GM12873 (cell line): ENCODE results near the gene NXPH1.

Experiments used
- TF ChIP-seq, protein P1 (sequence below): IDR thresholded peaks from 2 replicates; pipeline ENCODE4 v1.5.1; 2012; ENCODE audit warnings: low read depth, mild to moderate bottlenecking, moderate library complexity, low read length, control low read depth; ENCODE audit not compliant: insufficient read depth; ENCODE audit errors: missing control alignments

Gene NXPH1

DNA sequence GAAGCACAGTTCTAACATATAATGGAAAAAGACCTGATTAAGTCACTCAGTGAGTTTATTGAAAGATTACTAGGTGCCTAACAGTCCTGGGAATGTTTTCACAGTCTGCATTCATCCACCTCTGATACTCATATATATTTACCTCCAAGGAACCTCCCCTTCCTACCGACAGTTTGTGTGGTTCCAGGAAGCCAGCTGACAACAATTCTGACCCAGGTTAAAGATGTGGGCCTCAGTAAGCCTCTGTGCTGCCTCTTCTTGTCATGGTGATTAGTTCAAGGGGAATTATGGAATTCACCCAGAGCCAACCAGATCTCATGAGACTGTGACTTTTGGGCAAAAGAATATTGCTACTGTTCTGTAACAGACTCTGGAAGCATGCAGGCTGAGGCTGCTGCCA, 186.8 kb downstream of the NXPH1 start:
- TF ChIP-seq, protein P1, sequence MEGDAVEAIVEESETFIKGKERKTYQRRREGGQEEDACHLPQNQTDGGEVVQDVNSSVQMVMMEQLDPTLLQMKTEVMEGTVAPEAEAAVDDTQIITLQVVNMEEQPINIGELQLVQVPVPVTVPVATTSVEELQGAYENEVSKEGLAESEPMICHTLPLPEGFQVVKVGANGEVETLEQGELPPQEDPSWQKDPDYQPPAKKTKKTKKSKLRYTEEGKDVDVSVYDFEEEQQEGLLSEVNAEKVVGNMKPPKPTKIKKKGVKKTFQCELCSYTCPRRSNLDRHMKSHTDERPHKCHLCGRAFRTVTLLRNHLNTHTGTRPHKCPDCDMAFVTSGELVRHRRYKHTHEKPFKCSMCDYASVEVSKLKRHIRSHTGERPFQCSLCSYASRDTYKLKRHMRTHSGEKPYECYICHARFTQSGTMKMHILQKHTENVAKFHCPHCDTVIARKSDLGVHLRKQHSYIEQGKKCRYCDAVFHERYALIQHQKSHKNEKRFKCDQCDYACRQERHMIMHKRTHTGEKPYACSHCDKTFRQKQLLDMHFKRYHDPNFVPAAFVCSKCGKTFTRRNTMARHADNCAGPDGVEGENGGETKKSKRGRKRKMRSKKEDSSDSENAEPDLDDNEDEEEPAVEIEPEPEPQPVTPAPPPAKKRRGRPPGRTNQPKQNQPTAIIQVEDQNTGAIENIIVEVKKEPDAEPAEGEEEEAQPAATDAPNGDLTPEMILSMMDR: no peak

DNA sequence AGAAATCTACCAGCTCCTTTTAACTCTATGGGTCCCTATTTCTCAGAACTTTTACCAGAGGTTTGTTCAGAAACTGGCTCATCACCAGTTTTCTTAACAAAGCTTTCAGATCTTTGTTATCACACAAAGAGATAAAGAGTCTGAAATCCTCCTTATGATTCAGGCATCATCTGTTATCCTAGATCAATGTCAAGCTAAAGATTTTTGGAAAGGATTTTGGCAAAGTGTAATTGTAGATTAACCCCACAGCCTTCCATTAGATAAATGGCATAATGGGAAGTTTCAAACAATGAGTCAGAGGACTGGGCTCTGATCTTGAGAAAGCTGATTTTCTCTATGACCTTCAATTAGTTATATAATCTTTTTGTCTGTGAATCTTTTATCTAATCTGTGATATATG, 192.2 kb downstream of the NXPH1 start:
- TF ChIP-seq, protein P1: no peak

DNA sequence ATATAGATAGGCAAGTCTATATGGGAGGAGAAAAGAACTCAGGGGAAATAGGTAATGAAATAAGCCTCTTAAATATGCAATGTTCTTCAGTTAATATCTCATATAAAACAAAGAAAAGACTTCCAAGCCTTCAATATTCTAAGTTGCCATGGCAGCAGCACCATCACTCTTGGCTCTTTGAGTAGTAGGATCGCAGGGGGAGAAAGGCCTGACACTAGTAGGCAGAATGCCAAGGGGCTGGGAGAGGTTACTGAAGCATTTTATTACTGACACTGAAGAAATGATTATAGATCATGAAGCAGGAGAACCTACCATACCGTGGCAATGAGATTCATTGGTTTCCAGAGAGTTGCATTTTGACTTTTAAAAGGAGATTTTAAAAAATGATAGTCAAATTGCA, 193.9 kb downstream of the NXPH1 start:
- TF ChIP-seq, protein P1: no peak

DNA sequence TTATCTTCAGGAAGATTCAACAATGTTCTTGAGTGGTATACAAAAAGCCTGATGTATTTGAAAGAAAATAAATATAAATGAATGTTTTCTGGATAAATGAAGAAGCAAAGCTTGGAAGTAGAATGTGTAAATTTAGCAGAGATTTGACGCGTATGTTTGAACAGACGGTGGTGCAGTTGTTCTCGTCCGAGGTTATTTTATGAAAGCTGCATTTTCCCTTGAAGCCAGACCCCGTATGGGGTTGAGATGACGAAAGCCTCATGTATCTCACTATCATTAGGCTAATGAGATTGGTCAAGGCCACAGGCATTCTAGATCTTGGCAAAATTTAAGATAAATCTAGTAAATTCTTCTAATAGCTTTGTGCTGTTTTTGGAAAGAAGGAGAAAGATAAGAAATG, 195.2 kb downstream of the NXPH1 start:
- TF ChIP-seq, protein P1: no peak

DNA sequence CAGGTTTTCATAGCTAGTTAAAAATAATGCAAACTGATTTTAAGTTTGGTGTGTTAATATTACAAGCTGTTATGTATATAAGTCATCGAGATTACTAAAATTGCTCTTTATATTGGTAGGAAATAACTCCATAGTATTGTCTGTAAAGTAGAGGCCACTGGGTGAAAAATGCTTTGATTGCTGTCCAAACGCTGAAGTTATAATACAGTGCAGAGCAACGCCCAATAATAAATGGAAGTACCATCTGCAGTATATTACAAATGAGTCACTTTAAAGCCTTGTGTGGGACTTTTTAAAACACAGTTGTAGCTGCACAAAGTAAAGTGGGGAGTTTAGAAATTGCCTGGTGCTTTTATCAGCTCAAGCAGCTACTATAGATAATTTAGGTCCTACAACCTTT, 196.1 kb downstream of the NXPH1 start:
- TF ChIP-seq, protein P1: no peak

DNA sequence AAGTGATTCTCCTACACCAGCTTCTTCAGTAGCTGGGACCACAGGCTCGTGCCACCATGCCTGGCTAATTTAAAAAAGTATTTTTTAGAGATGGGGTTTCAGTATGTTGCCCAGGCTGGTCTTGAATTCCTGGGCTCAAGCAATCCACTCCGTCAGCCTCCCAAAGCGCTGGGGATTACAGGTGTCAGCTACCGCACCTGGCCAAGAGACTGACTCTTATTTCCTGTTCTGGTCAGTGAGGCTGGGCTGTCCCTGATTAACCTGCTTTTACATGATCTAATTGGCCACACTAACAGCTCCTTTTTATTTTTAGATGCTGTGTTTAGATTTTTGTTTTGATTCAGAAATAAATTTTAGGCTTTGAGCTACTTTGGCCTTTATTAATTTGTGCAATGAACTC, 203.9 kb downstream of the NXPH1 start:
- TF ChIP-seq, protein P1: no peak

DNA sequence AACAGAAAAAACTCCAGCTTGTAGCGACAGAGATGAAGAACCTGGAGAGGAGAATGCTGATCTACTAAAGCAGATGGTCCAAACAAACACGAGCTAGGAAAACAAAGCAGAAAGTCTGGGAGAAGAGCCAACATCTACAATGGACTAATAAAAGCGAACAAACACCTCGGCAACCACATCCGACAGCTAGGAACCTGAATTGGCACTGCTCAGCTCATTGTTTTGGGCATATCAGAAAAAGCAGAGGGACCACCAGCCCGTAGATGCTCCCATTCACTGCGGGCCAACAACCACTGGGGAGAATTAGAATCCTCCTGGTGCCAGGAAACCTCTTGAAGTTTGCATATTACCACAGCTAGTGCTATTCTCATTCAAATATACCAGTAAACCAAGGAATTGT, 204.7 kb downstream of the NXPH1 start:
- TF ChIP-seq, protein P1: no peak

DNA sequence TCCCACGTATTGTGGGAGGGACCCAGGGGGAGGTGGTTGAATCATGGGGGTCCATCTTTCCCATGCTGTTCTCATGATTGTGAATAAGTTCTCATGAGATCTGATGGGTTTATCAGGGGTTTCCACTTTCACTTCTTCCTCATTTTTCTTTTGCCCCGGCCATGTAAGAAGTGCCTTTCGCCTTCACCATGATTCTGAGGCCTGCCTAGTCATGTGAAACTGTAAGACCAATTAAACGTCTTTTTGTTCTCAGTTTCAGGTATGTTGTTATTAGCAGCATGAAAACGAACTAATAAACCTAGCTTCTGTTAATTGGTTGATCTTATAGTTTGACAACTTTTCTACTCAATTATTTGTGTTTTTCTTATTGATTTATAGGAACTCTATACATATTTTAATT, 206.3 kb downstream of the NXPH1 start:
- TF ChIP-seq, protein P1: no peak
